HUES48 (cell line): ENCODE data around the gene LYL1.
A peak's percentile ranks its signal among the peaks of the same experiment; 100 is the strongest.

Source experiments
- H3K27ac ChIP-seq: one replicate; pipeline ENCODE4 v1.7.0; 2013; ENCODE audit warnings: low read depth, low read length, inconsistent platforms
- H3K27me3 ChIP-seq: 2 replicates; pipeline ENCODE4 v1.6.1; 2013; ENCODE audit warnings: mild to moderate bottlenecking, low read length; ENCODE audit not compliant: control insufficient read depth, insufficient read depth
- H3K36me3 ChIP-seq: 2 replicates; pipeline ENCODE4 v1.6.1; 2013; ENCODE audit warnings: low read length; ENCODE audit not compliant: control insufficient read depth, insufficient read depth
- H3K4me1 ChIP-seq: 2 replicates; pipeline ENCODE4 v1.6.1; 2013; ENCODE audit warnings: mild to moderate bottlenecking, low read length; ENCODE audit not compliant: control insufficient read depth, insufficient read depth
- H3K4me3 ChIP-seq: 2 replicates; pipeline ENCODE4 v1.5.1; 2013; ENCODE audit warnings: mild to moderate bottlenecking, low read depth, low read length
- H3K9ac ChIP-seq: 2 replicates; pipeline ENCODE4 v1.6.1; 2013; ENCODE audit warnings: mild to moderate bottlenecking, low read depth, low read length, moderate library complexity
- H3K9me3 ChIP-seq: 2 replicates; pipeline ENCODE4 v1.6.1; 2013; ENCODE audit warnings: low read length; ENCODE audit not compliant: control insufficient read depth, insufficient read depth

LYL1 gene

DNA sequence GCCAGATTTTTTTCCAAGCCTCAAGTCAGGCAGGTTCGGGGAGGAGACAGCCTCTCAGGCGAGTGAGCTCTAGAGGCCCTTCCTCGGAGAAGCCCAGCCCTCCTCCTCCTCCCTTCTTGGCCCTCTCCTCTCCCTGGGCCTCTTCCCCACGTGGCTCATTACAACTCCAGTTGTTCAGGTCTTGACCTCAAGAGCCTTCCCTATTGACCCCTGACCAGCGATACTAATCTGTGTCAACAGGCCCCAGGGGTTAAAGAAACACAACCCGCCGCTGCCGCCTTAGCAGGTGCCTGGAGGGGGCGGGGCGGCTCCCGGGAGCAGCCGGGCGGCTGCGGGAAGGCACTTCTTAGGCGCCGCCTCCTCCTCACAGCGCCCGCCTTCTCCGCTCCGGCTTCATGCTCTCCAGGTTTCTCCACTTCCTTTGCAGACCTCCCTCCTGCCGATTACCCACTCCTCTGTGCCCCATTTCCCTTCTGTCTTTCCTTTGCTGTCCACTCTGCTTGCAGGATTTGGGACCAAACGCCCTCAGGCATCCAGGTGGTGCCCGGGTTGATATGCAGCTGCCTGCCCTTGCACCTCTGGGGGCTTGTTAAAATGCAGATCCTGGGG, 51.0 kb downstream of the LYL1 start:
- H3K4me3 ChIP-seq = peak overlapping the region; percentile 20; the same call in 1 of the 2 replicates
- H3K27ac ChIP-seq = no peak overlapping the region

DNA sequence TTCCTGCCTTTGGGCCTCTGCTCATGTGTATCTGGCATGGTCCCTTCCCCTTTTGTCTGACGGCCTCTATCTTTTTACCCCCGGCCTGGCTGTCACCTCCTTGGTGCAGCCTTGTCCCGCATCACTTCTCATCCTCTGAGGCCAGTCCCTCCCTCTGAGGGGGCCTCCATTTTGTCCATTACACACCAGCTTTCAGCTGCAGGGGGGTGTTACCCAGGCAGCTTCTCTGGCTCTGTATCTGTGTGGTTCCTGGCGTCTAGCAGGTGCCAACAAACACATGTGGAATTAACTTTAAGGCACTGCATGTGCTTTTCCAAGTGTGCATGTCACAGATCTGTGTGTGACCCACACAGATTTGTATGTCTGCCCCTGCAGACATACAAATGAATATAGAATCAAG, 52.4 kb downstream of the LYL1 start:
- Histone ChIP-seq H3K4me3 (no peak overlapping the region), H3K9ac (no peak overlapping the region), H3K36me3 (no peaks in the 10 kb centered on the region), H3K27me3 (peaks cover 96% of the 10 kb centered on the region), H3K9me3 (no peaks in the 10 kb centered on the region), H3K27ac (no peak overlapping the region), H3K4me1 (peaks cover 27% of the 10 kb centered on the region)

More for the DNA sequence above, 51.0 kb downstream of the LYL1 start:
- no peaks in the 10 kb centered on the region for H3K36me3 ChIP-seq
- H3K27me3 ChIP-seq = peaks cover 96% of the 10 kb centered on the region
- H3K4me1 ChIP-seq = peaks cover 41% of the 10 kb centered on the region
- no peaks in the 10 kb centered on the region for H3K9me3 ChIP-seq
- H3K9ac ChIP-seq = no peak overlapping the region
